Stomach smooth muscle (tissue), 2 donors: ENCODE results near the gene GALNT1.

Experiments
- H3K27ac ChIP-seq: one replicate; pipeline ENCODE4 v1.7.0; 2013; ENCODE audit warnings: mild to moderate bottlenecking, low read length, inconsistent platforms
- H3K27me3 ChIP-seq, 2 donors: one replicate each; pipeline ENCODE4 v1.7.0; 2013; ENCODE audit warnings: low read length in 2 of 2; ENCODE audit not compliant: insufficient read depth in 2 of 2, control insufficient read depth in 1 of 2
- H3K36me3 ChIP-seq, 2 donors: one replicate each; pipeline ENCODE4 v1.7.0; 2013; ENCODE audit warnings: low read length in 2 of 2; ENCODE audit not compliant: control insufficient read depth in 2 of 2, insufficient read depth in 2 of 2
- H3K4me1 ChIP-seq: one replicate; pipeline ENCODE4 v1.7.0; 2013; ENCODE audit warnings: low read length; ENCODE audit not compliant: control insufficient read depth, insufficient read depth
- H3K4me3 ChIP-seq, 2 donors: one replicate each; pipeline ENCODE4 v1.7.0; 2013; ENCODE audit warnings: low read length in 2 of 2
- H3K9ac ChIP-seq, 2 donors: one replicate each; pipeline ENCODE4 v1.7.0; 2013; ENCODE audit warnings: low read length in 2 of 2, mild to moderate bottlenecking in 1 of 2
- H3K9me3 ChIP-seq, 2 donors: one replicate each; pipeline ENCODE4 v1.7.0; 2013; ENCODE audit warnings: low read length in 2 of 2; ENCODE audit not compliant: control insufficient read depth in 2 of 2
- donor health status: healthy.
- donor health status: Pancreatic carcinoma.

The GALNT1 gene

GRCh38 chr18:35672897-35673296, 91.4 kb downstream of the GALNT1 start:
- no peak overlapping the region for H3K4me3 ChIP-seq
- no peak overlapping the region for H3K9ac ChIP-seq
- H3K4me1 ChIP-seq: no peaks in the 10 kb centered on the region
- no peaks in the 10 kb centered on the region for H3K27me3 ChIP-seq
- no peak overlapping the region for H3K27ac ChIP-seq
- no peaks in the 10 kb centered on the region for H3K9me3 ChIP-seq
- H3K36me3 ChIP-seq: peaks cover 0 to 4% of the 10 kb centered on the region in 2 donors

- Histone ChIP-seq H3K4me1 (no peaks in the 10 kb centered on the region), H3K9me3 (no peaks in the 10 kb centered on the region), H3K36me3 (peaks cover 0 to 4% of the 10 kb centered on the region in 2 donors), H3K27me3 (no peaks in the 10 kb centered on the region), H3K9ac (no peak overlapping the region), H3K4me3 (no peak overlapping the region), H3K27ac (no peak overlapping the region)
Measured at GRCh38 chr18:35673682-35674081, 92.1 kb downstream of the GALNT1 start.

- H3K4me1 ChIP-seq: no peaks in the 10 kb centered on the region
- H3K4me3 ChIP-seq: no peak overlapping the region
- no peak overlapping the region for H3K9ac ChIP-seq
- H3K27ac ChIP-seq: no peak overlapping the region
- H3K9me3 ChIP-seq: no peaks in the 10 kb centered on the region
- peaks cover 6 to 9% of the 10 kb centered on the region in 2 donors for H3K36me3 ChIP-seq
- no peaks in the 10 kb centered on the region for H3K27me3 ChIP-seq
Measured at GRCh38 chr18:35680139-35680551, 98.6 kb downstream of the GALNT1 start.

- peaks cover 6 to 13% of the 10 kb centered on the region in 2 donors for H3K36me3 ChIP-seq
- no peak overlapping the region for H3K27ac ChIP-seq
- H3K9me3 ChIP-seq: no peaks in the 10 kb centered on the region
- no peak overlapping the region for H3K9ac ChIP-seq
- H3K4me1 ChIP-seq: no peaks in the 10 kb centered on the region
- H3K27me3 ChIP-seq: no peaks in the 10 kb centered on the region
- H3K4me3 ChIP-seq: no peak overlapping the region
Measured at GRCh38 chr18:35682281-35682867, 100.8 kb downstream of the GALNT1 start.

- Histone ChIP-seq H3K27me3 (no peaks in the 10 kb centered on the region), H3K4me3 (no peak overlapping the region), H3K9me3 (no peaks in the 10 kb centered on the region), H3K27ac (no peak overlapping the region), H3K4me1 (no peaks in the 10 kb centered on the region), H3K9ac (no peak overlapping the region), H3K36me3 (peaks cover 6 to 13% of the 10 kb centered on the region in 2 donors)
Measured at GRCh38 chr18:35683021-35683420, 101.5 kb downstream of the GALNT1 start.

GRCh38 chr18:35688757-35689156, 107.2 kb downstream of the GALNT1 start:
- Histone ChIP-seq H3K9me3 (no peaks in the 10 kb centered on the region), H3K27me3 (no peaks in the 10 kb centered on the region), H3K4me1 (no peaks in the 10 kb centered on the region), H3K9ac (no peak overlapping the region), H3K36me3 (peaks cover 4 to 30% of the 10 kb centered on the region in 2 donors), H3K4me3 (no peak overlapping the region), H3K27ac (no peak overlapping the region)

- Histone ChIP-seq H3K27ac (no peak overlapping the region), H3K4me3 (no peak overlapping the region), H3K36me3 (peaks cover 0 to 26% of the 10 kb centered on the region in 2 donors), H3K9ac (no peak overlapping the region), H3K27me3 (no peaks in the 10 kb centered on the region), H3K4me1 (no peaks in the 10 kb centered on the region), H3K9me3 (no peaks in the 10 kb centered on the region)
Measured at GRCh38 chr18:35689728-35690127, 108.2 kb downstream of the GALNT1 start.

GRCh38 chr18:35691625-35692024, 110.1 kb downstream of the GALNT1 start:
- Histone ChIP-seq H3K9me3 (no peaks in the 10 kb centered on the region), H3K27me3 (no peaks in the 10 kb centered on the region), H3K4me1 (no peaks in the 10 kb centered on the region), H3K36me3 (peaks cover 0 to 26% of the 10 kb centered on the region in 2 donors), H3K4me3 (no peak overlapping the region), H3K9ac (no peak overlapping the region), H3K27ac (no peak overlapping the region)

- no peak overlapping the region for H3K4me3 ChIP-seq
- no peaks in the 10 kb centered on the region for H3K27me3 ChIP-seq
- no peak overlapping the region for H3K9ac ChIP-seq
- H3K4me1 ChIP-seq: no peaks in the 10 kb centered on the region
- peaks cover 0 to 22% of the 10 kb centered on the region in 2 donors for H3K36me3 ChIP-seq
- H3K27ac ChIP-seq: no peak overlapping the region
- no peaks in the 10 kb centered on the region for H3K9me3 ChIP-seq
Measured at GRCh38 chr18:35692866-35693265, 111.3 kb downstream of the GALNT1 start.

- no peak overlapping the region for H3K27ac ChIP-seq
- H3K36me3 ChIP-seq: peaks cover 0 to 22% of the 10 kb centered on the region in 2 donors
- H3K9me3 ChIP-seq: no peaks in the 10 kb centered on the region
- no peaks in the 10 kb centered on the region for H3K27me3 ChIP-seq
- no peak overlapping the region for H3K9ac ChIP-seq
- no peak overlapping the region for H3K4me3 ChIP-seq
- no peaks in the 10 kb centered on the region for H3K4me1 ChIP-seq
Measured at GRCh38 chr18:35693829-35694228, 112.3 kb downstream of the GALNT1 start.

- H3K9me3 ChIP-seq: no peaks in the 10 kb centered on the region
- no peak overlapping the region for H3K27ac ChIP-seq
- no peak overlapping the region for H3K9ac ChIP-seq
Measured at GRCh38 chr18:35694808-35695207, 113.3 kb downstream of the GALNT1 start.

More at GRCh38 chr18:35694808-35695207, 113.3 kb downstream of the GALNT1 start:
- Histone ChIP-seq H3K36me3 (peaks cover under 1 to 19% of the 10 kb centered on the region in 2 donors), H3K27me3 (no peaks in the 10 kb centered on the region), H3K4me1 (no peaks in the 10 kb centered on the region), H3K4me3 (no peak overlapping the region)
